ENCODE data around the gene ENDOV.

DNA sequence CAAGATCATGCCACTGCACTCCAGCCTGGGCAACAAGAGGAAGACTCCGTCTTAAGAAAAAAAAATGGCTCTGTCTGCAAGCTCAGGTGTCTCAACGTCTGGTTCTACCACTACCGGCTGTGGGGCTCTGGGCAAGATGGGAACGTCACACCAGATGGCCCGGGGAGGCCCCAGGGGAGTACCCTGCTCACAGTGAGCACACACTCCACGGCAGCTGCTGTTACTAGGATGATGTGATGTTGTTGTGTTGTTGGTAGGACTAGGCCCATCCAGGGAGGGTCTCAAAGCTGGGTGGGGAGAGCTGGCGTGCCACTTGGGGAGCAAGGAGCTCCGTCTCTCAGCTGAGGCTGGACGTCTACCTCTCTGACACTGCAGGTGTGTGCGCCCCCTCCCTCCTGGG, 70.9 kb downstream of the ENDOV start:
- TF ChIP-seq POLR2AphosphoS5 (IDR thresholded peaks at IDR 0.05) (no peak), EP300 (IDR thresholded peaks at IDR 0.05) (no peak), POLR2A (IDR thresholded peaks at IDR 0.05) (no peak)
- TF ChIP-seq, protein P1, sequence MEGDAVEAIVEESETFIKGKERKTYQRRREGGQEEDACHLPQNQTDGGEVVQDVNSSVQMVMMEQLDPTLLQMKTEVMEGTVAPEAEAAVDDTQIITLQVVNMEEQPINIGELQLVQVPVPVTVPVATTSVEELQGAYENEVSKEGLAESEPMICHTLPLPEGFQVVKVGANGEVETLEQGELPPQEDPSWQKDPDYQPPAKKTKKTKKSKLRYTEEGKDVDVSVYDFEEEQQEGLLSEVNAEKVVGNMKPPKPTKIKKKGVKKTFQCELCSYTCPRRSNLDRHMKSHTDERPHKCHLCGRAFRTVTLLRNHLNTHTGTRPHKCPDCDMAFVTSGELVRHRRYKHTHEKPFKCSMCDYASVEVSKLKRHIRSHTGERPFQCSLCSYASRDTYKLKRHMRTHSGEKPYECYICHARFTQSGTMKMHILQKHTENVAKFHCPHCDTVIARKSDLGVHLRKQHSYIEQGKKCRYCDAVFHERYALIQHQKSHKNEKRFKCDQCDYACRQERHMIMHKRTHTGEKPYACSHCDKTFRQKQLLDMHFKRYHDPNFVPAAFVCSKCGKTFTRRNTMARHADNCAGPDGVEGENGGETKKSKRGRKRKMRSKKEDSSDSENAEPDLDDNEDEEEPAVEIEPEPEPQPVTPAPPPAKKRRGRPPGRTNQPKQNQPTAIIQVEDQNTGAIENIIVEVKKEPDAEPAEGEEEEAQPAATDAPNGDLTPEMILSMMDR (IDR thresholded peaks at IDR 0.05), result no peak
